Measurements from ENCODE around the gene OTUB1. TPM values are rescaled to one million over a fixed set of nuclear protein-coding genes. Genes with fewer than 3 reads are reported as not detected.

OTUB1 gene
- total RNA-seq, 6 experiments from 2014 or later = 23.2 to 35.3 (median 24.7) TPM

- H3K4me1 ChIP-seq = peaks cover 0 to 5% (median under 1%) of the 10 kb centered on the region in 4 donors
- H3K27ac ChIP-seq = no peak overlapping the region
- DNase-seq = no peak
- no peaks in the 10 kb centered on the region for H3K36me3 ChIP-seq
- WGBS (ENCODE audit: insufficient coverage, low coverage, low lambda C conversion rate, missing lambda C conversion rate) = 93% methylated on average over 5 of the region's 16 CpGs
- TF ChIP-seq CTCF (IDR thresholded peaks at IDR 0.05) (no peak), POLR2A (IDR thresholded peaks at IDR 0.05) (no peak)
- no peaks in the 10 kb centered on the region for H3K9me3 ChIP-seq
- no peaks in the 10 kb centered on the region for H3K27me3 ChIP-seq
- intact Hi-C loops (cut with DNase I) = no loop called here
- H3K4me3 ChIP-seq = no peak overlapping the region
- ATAC-seq = peak in 2 of 4 donors; percentile 4 to 9
Observed at GRCh38 chr11:64013141-64013896, 27.1 kb downstream of the OTUB1 start.

- TF ChIP-seq POLR2A (IDR thresholded peaks at IDR 0.05) = no peak
- TF ChIP-seq CTCF (IDR thresholded peaks at IDR 0.05) = no peak
- no peaks in the 10 kb centered on the region for H3K9me3 ChIP-seq
- H3K4me1 ChIP-seq = no peaks in the 10 kb centered on the region
- DNase-seq (no peak), ATAC-seq (no peak)
- intact Hi-C loops (cut with DNase I) = no loop called here
- no peak overlapping the region for H3K4me3 ChIP-seq
- H3K27ac ChIP-seq = no peak overlapping the region
- 95% methylated on average over 7 of the region's 11 CpGs for WGBS (ENCODE audit: insufficient coverage, low coverage, low lambda C conversion rate, missing lambda C conversion rate)
- H3K27me3 ChIP-seq = no peaks in the 10 kb centered on the region
- H3K36me3 ChIP-seq = no peaks in the 10 kb centered on the region
Observed at GRCh38 chr11:64014356-64014755, 28.1 kb downstream of the OTUB1 start.

GRCh38 chr11:64015510-64015909 lies 29.3 kb downstream of the OTUB1 start:
- Histone ChIP-seq H3K27me3 (no peaks in the 10 kb centered on the region), H3K4me3 (no peak overlapping the region), H3K4me1 (no peaks in the 10 kb centered on the region), H3K36me3 (no peaks in the 10 kb centered on the region), H3K27ac (no peak overlapping the region), H3K9me3 (no peaks in the 10 kb centered on the region)
- ATAC-seq (no peak), DNase-seq (no peak)
- WGBS (ENCODE audit: insufficient coverage, low coverage, low lambda C conversion rate, missing lambda C conversion rate) = 85% methylated on average over 13 of the region's 20 CpGs
- intact Hi-C loops (cut with DNase I) = no loop called here
- TF ChIP-seq POLR2A (IDR thresholded peaks at IDR 0.05) (no peak), CTCF (IDR thresholded peaks at IDR 0.05) (no peak)

GRCh38 chr11:64015935-64016845 lies 30.0 kb downstream of the OTUB1 start:
- WGBS (ENCODE audit: insufficient coverage, low coverage, low lambda C conversion rate, missing lambda C conversion rate) = 93% methylated on average over 6 of the region's 35 CpGs
- Histone ChIP-seq H3K4me3 (no peak overlapping the region), H3K36me3 (no peaks in the 10 kb centered on the region), H3K4me1 (no peaks in the 10 kb centered on the region), H3K9me3 (no peaks in the 10 kb centered on the region), H3K27me3 (no peaks in the 10 kb centered on the region), H3K27ac (no peak overlapping the region)
- no peak for ATAC-seq
- DNase-seq = no peak
- intact Hi-C loops (cut with DNase I) = no loop called here
- TF ChIP-seq CTCF (IDR thresholded peaks at IDR 0.05) (no peak), POLR2A (IDR thresholded peaks at IDR 0.05) (no peak)

Measured in right lobe of liver (tissue), 6 donors.